ENCODE data around the gene FYB1. TPM values are rescaled to one million over a fixed set of nuclear protein-coding genes. Genes with fewer than 3 reads are reported as not detected.

The FYB1 gene
- total RNA-seq, 1 experiment from 2014 or later: not detected

GRCh38 chr5:39132128-39132447 lies 87.3 kb downstream of the FYB1 start:
- no peaks in the 10 kb centered on the region for H3K36me3 ChIP-seq
- no peaks in the 10 kb centered on the region for H3K27me3 ChIP-seq
- H3K4me3 ChIP-seq: no peak overlapping the region
- H3K9me3 ChIP-seq: no peaks in the 10 kb centered on the region
- DNase-seq: peak; percentile 8

GRCh38 chr5:39131210-39132127 lies 87.9 kb downstream of the FYB1 start:
- Histone ChIP-seq H3K27me3 (no peaks in the 10 kb centered on the region), H3K9me3 (no peaks in the 10 kb centered on the region), H3K36me3 (no peaks in the 10 kb centered on the region), H3K4me3 (no peak overlapping the region)
- no peak for DNase-seq

- no peak for DNase-seq
- Histone ChIP-seq H3K27me3 (no peaks in the 10 kb centered on the region), H3K9me3 (no peaks in the 10 kb centered on the region), H3K36me3 (no peaks in the 10 kb centered on the region), H3K4me3 (no peak overlapping the region)
Measured at GRCh38 chr5:39130716-39131115, 88.6 kb downstream of the FYB1 start.

GRCh38 chr5:39121922-39122321 lies 97.4 kb downstream of the FYB1 start:
- Histone ChIP-seq H3K4me3 (no peak overlapping the region), H3K27me3 (no peaks in the 10 kb centered on the region), H3K9me3 (no peaks in the 10 kb centered on the region), H3K36me3 (no peaks in the 10 kb centered on the region)
- no peak for DNase-seq

GRCh38 chr5:39121315-39121714 lies 98.0 kb downstream of the FYB1 start:
- no peaks in the 10 kb centered on the region for H3K36me3 ChIP-seq
- H3K27me3 ChIP-seq: no peaks in the 10 kb centered on the region
- H3K4me3 ChIP-seq: no peak overlapping the region
- no peak for DNase-seq
- H3K9me3 ChIP-seq: no peaks in the 10 kb centered on the region

GRCh38 chr5:39120052-39120420 lies 99.3 kb downstream of the FYB1 start:
- no peak for DNase-seq
- Histone ChIP-seq H3K4me3 (no peak overlapping the region), H3K27me3 (no peaks in the 10 kb centered on the region), H3K9me3 (no peaks in the 10 kb centered on the region), H3K36me3 (no peaks in the 10 kb centered on the region)

GRCh38 chr5:39119404-39120051 lies 99.8 kb downstream of the FYB1 start:
- Histone ChIP-seq H3K27me3 (no peaks in the 10 kb centered on the region), H3K36me3 (no peaks in the 10 kb centered on the region), H3K9me3 (no peaks in the 10 kb centered on the region), H3K4me3 (peak overlapping the region; percentile 8)
- DNase-seq: no peak

- Histone ChIP-seq H3K4me3 (no peak overlapping the region), H3K36me3 (no peaks in the 10 kb centered on the region), H3K27me3 (no peaks in the 10 kb centered on the region), H3K9me3 (no peaks in the 10 kb centered on the region)
- DNase-seq: no peak
Measured at GRCh38 chr5:39118638-39119037, 100.7 kb downstream of the FYB1 start.

GRCh38 chr5:39117401-39117800 lies 102.0 kb downstream of the FYB1 start:
- DNase-seq: no peak
- Histone ChIP-seq H3K27me3 (no peaks in the 10 kb centered on the region), H3K36me3 (no peaks in the 10 kb centered on the region), H3K4me3 (no peak overlapping the region), H3K9me3 (no peaks in the 10 kb centered on the region)

GRCh38 chr5:39116344-39117170 lies 102.8 kb downstream of the FYB1 start:
- DNase-seq: no peak
- Histone ChIP-seq H3K36me3 (no peaks in the 10 kb centered on the region), H3K27me3 (no peaks in the 10 kb centered on the region), H3K4me3 (no peak overlapping the region), H3K9me3 (no peaks in the 10 kb centered on the region)

GRCh38 chr5:39115644-39116343 lies 103.6 kb downstream of the FYB1 start:
- no peak for DNase-seq
- no peaks in the 10 kb centered on the region for H3K9me3 ChIP-seq
- H3K27me3 ChIP-seq: no peaks in the 10 kb centered on the region
- no peak overlapping the region for H3K4me3 ChIP-seq
- H3K36me3 ChIP-seq: no peaks in the 10 kb centered on the region

GRCh38 chr5:39114155-39114554 lies 105.2 kb downstream of the FYB1 start:
- H3K9me3 ChIP-seq: no peaks in the 10 kb centered on the region
- no peaks in the 10 kb centered on the region for H3K27me3 ChIP-seq

GRCh38 chr5:39113354-39113953 lies 105.9 kb downstream of the FYB1 start:
- Histone ChIP-seq H3K4me3 (no peak overlapping the region), H3K27me3 (no peaks in the 10 kb centered on the region), H3K9me3 (no peaks in the 10 kb centered on the region), H3K36me3 (no peaks in the 10 kb centered on the region)
- no peak for DNase-seq

More at GRCh38 chr5:39114155-39114554, 105.2 kb downstream of the FYB1 start:
- DNase-seq: no peak
- H3K4me3 ChIP-seq: no peak overlapping the region
- H3K36me3 ChIP-seq: no peaks in the 10 kb centered on the region

GRCh38 chr5:39109606-39110005 lies 109.8 kb downstream of the FYB1 start:
- DNase-seq: no peak
- no peaks in the 10 kb centered on the region for H3K36me3 ChIP-seq
- H3K4me3 ChIP-seq: no peak overlapping the region
- H3K9me3 ChIP-seq: no peaks in the 10 kb centered on the region
- no peaks in the 10 kb centered on the region for H3K27me3 ChIP-seq

GRCh38 chr5:39108987-39109386 lies 110.4 kb downstream of the FYB1 start:
- Histone ChIP-seq H3K36me3 (no peaks in the 10 kb centered on the region), H3K4me3 (no peak overlapping the region), H3K9me3 (no peaks in the 10 kb centered on the region), H3K27me3 (no peaks in the 10 kb centered on the region)
- no peak for DNase-seq

- Histone ChIP-seq H3K27me3 (no peaks in the 10 kb centered on the region), H3K4me3 (no peak overlapping the region), H3K36me3 (no peaks in the 10 kb centered on the region), H3K9me3 (no peaks in the 10 kb centered on the region)
- no peak for DNase-seq
Measured at GRCh38 chr5:39107350-39107749, 112.0 kb downstream of the FYB1 start.
